ENCODE results near the gene IFNGR1.
"Not testable (repeated sequence)": the region's sequence is repeated elsewhere in the genome, so short reads cannot be mapped to it uniquely, and the experiment has no call there.

IFNGR1 gene

GRCh38 chr6:137235686-137236085 lies 16.5 kb upstream of the IFNGR1 start:
- DNase-seq, result no peak

- DNase-seq, result no peak
Observed at GRCh38 chr6:137233911-137234863, 15.0 kb upstream of the IFNGR1 start.

GRCh38 chr6:137231895-137232294 lies 12.7 kb upstream of the IFNGR1 start:
- DNase-seq, result no peak

GRCh38 chr6:137230956-137231555 lies 11.9 kb upstream of the IFNGR1 start:
- no peak for DNase-seq

GRCh38 chr6:137230547-137230946 lies 11.4 kb upstream of the IFNGR1 start:
- no peak for DNase-seq

- DNase-seq, result no peak
Observed at GRCh38 chr6:137229075-137229759, 10.0 kb upstream of the IFNGR1 start.

- DNase-seq, result no peak
Observed at GRCh38 chr6:137227871-137228302, 8.7 kb upstream of the IFNGR1 start.

GRCh38 chr6:137226697-137227096 lies 7.5 kb upstream of the IFNGR1 start:
- DNase-seq, result no peak

GRCh38 chr6:137224799-137225198 lies 5.6 kb upstream of the IFNGR1 start:
- DNase-seq, result no peak

- peak in 1 of 2 experiments; percentile 15 for DNase-seq
Observed at GRCh38 chr6:137223370-137224131, 4.4 kb upstream of the IFNGR1 start.

- no peak for DNase-seq
Observed at GRCh38 chr6:137222381-137222780, 3.2 kb upstream of the IFNGR1 start.

- DNase-seq, result no peak
Observed at GRCh38 chr6:137219664-137220252, 573 bp upstream of the IFNGR1 start.

GRCh38 chr6:137218473-137218916 lies 690 bp downstream of the IFNGR1 start:
- DNase-seq, result peak; percentile 19 to 27

GRCh38 chr6:137217801-137218472 lies 1.2 kb downstream of the IFNGR1 start:
- DNase-seq, result peak in 1 of 2 experiments; percentile 2

- no peak for DNase-seq
Observed at GRCh38 chr6:137216875-137217553, 2.2 kb downstream of the IFNGR1 start.

- no peak for DNase-seq
Observed at GRCh38 chr6:137216106-137216505, 3.1 kb downstream of the IFNGR1 start.

GRCh38 chr6:137215630-137216029 lies 3.6 kb downstream of the IFNGR1 start:
- not testable (repeated sequence) for DNase-seq

GRCh38 chr6:137214931-137215330 lies 4.3 kb downstream of the IFNGR1 start:
- no peak for DNase-seq

- no peak for DNase-seq
Observed at GRCh38 chr6:137213813-137214212, 5.4 kb downstream of the IFNGR1 start.

GRCh38 chr6:137213331-137213740 lies 5.8 kb downstream of the IFNGR1 start:
- no peak for DNase-seq

GRCh38 chr6:137211910-137212309 lies 7.3 kb downstream of the IFNGR1 start:
- DNase-seq, result no peak

Measured in SHP77 (cell line).